8988T (cell line): ENCODE data around the gene PRPF6.
A peak's percentile ranks its signal among the peaks of the same experiment; 100 is the strongest.

Source experiments
- DNase-seq: peaks from one replicate; pipeline ENCODE4 v3.0.0; 2011

Gene PRPF6

GRCh38 chr20:64050261-64051032 is 69.5 kb downstream of the PRPF6 start:
- DNase-seq: no peak

GRCh38 chr20:64051033-64051452 is 70.1 kb downstream of the PRPF6 start:
- no peak for DNase-seq

- no peak for DNase-seq
Measured at GRCh38 chr20:64051561-64052325, 70.8 kb downstream of the PRPF6 start.

- DNase-seq: no peak
Measured at GRCh38 chr20:64052326-64052722, 71.4 kb downstream of the PRPF6 start.

GRCh38 chr20:64052987-64053840 is 72.3 kb downstream of the PRPF6 start:
- DNase-seq: no peak

GRCh38 chr20:64053841-64054661 is 73.1 kb downstream of the PRPF6 start:
- peak; percentile 98 for DNase-seq

- no peak for DNase-seq
Measured at GRCh38 chr20:64055396-64055892, 74.5 kb downstream of the PRPF6 start.

GRCh38 chr20:64055893-64056638 is 75.1 kb downstream of the PRPF6 start:
- no peak for DNase-seq

GRCh38 chr20:64056639-64056888 is 75.6 kb downstream of the PRPF6 start:
- no peak for DNase-seq

GRCh38 chr20:64056889-64057627 is 76.1 kb downstream of the PRPF6 start:
- DNase-seq: no peak

- DNase-seq: peak; percentile 100
Measured at GRCh38 chr20:64057628-64058498, 76.9 kb downstream of the PRPF6 start.

- DNase-seq: no peak
Measured at GRCh38 chr20:64058536-64058935, 77.6 kb downstream of the PRPF6 start.

GRCh38 chr20:64062276-64062595 is 81.3 kb downstream of the PRPF6 start:
- no peak for DNase-seq

- peak; percentile 100 for DNase-seq
Measured at GRCh38 chr20:64062596-64063388, 81.9 kb downstream of the PRPF6 start, which contains the start of gene TCEA2. Gene TCEA2 (plus strand): TSS chr20:64063198. CDS start chr20:64063313, 115 bp downstream.

- no peak for DNase-seq
Measured at GRCh38 chr20:64063389-64064144, 82.6 kb downstream of the PRPF6 start.

- DNase-seq: no peak
Measured at GRCh38 chr20:64064145-64064698, 83.3 kb downstream of the PRPF6 start.

- DNase-seq: no peak
Measured at GRCh38 chr20:64065062-64065973, 84.4 kb downstream of the PRPF6 start.
